ENCODE results near the gene NRG3. TPM values are rescaled to one million over a fixed set of nuclear protein-coding genes. Genes with fewer than 3 reads are reported as not detected.

Gene NRG3
- total and polyA plus RNA-seq, 5 donors: 0.23 to 3.4 (median 1.4) TPM

- Histone ChIP-seq H3K4me3 (ENCODE audit: low read length) (no peak overlapping the region), H3K9me3 (ENCODE audit: control insufficient read depth, low read length) (no peaks in the 10 kb centered on the region), H3K4me1 (ENCODE audit: control insufficient read depth, insufficient read depth, low read length) (peaks cover 2% of the 10 kb centered on the region), H3K27me3 (ENCODE audit: control insufficient read depth, insufficient read depth) (no peaks in the 10 kb centered on the region), H3K27ac (ENCODE audit: low read length) (no peak overlapping the region)
- intact Hi-C loops (cut with DNase I): no loop called here
- ATAC-seq (no peak), DNase-seq (no peak)
- 33% methylated on average over 1 of the region's 1 CpG for WGBS
Measured at GRCh38 chr10:82572744-82573143, 697.8 kb downstream of the NRG3 start.

- no peaks in the 10 kb centered on the region for H3K27me3 ChIP-seq (ENCODE audit: control insufficient read depth, insufficient read depth)
- intact Hi-C loops (cut with DNase I): no loop called here
- DNase-seq: no peak
- WGBS: 38% methylated on average over 2 of the region's 2 CpGs
- no peak overlapping the region for H3K4me3 ChIP-seq (ENCODE audit: low read length)
- peaks cover 2% of the 10 kb centered on the region for H3K4me1 ChIP-seq (ENCODE audit: control insufficient read depth, insufficient read depth, low read length)
- no peaks in the 10 kb centered on the region for H3K9me3 ChIP-seq (ENCODE audit: control insufficient read depth, low read length)
- no peak overlapping the region for H3K27ac ChIP-seq (ENCODE audit: low read length)
- no peak for ATAC-seq
Measured at GRCh38 chr10:82574081-82574480, 699.1 kb downstream of the NRG3 start.

GRCh38 chr10:82575318-82575717 is 700.3 kb downstream of the NRG3 start:
- H3K27ac ChIP-seq (ENCODE audit: low read length): no peak overlapping the region
- peaks cover 2% of the 10 kb centered on the region for H3K4me1 ChIP-seq (ENCODE audit: control insufficient read depth, insufficient read depth, low read length)
- intact Hi-C loops (cut with DNase I): no loop called here
- ATAC-seq: no peak
- H3K4me3 ChIP-seq (ENCODE audit: low read length): no peak overlapping the region
- H3K9me3 ChIP-seq (ENCODE audit: control insufficient read depth, low read length): no peaks in the 10 kb centered on the region
- 69% methylated on average over 3 of the region's 3 CpGs for WGBS
- no peaks in the 10 kb centered on the region for H3K27me3 ChIP-seq (ENCODE audit: control insufficient read depth, insufficient read depth)
- DNase-seq: no peak

DNA sequence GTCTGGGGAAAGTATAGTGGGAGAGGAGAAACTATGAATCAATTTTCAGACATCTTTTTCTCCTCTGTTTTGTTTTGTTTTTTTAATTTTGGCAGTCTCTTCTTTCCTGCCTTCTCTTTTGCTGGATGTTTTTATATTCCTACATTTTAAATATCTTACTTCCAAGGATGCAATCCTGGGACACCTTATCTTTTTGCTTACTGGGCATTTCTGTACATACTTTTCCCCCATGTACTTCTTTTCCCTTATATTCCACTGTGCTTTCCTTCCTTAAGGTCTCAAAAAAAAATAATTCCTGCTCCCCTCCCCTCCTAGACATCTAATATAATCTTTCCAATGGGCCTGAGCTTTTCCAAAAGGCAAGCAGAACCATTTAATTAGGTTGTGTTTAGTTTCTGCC is 701.1 kb downstream of the NRG3 start:
- ATAC-seq (no peak), DNase-seq (no peak)
- H3K9me3 ChIP-seq (ENCODE audit: control insufficient read depth, low read length): no peaks in the 10 kb centered on the region
- H3K27ac ChIP-seq (ENCODE audit: low read length): no peak overlapping the region
- intact Hi-C loops (cut with DNase I): no loop called here
- H3K27me3 ChIP-seq (ENCODE audit: control insufficient read depth, insufficient read depth): no peaks in the 10 kb centered on the region
- H3K4me3 ChIP-seq (ENCODE audit: low read length): no peak overlapping the region
- peaks cover 2% of the 10 kb centered on the region for H3K4me1 ChIP-seq (ENCODE audit: control insufficient read depth, insufficient read depth, low read length)

DNA sequence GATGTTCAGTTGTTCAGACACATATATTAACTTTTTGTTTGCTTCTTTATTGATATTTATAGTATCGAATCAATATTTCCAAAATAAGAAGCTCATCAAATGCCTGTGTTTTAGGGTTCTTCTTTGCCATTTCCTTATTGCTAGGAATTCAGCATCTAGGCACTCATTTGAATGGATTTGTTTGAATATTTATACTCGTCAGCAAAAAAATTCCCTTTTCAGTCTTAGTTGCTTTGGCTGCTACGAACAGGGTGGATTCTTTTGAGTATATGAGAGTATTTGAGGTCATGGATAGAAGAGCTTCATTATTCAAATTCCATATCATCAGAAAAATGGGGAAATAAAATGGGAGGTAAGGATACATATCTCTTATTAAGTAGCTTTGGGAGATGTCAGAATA is 706.9 kb downstream of the NRG3 start:
- 74% methylated on average over 3 of the region's 3 CpGs for WGBS
- intact Hi-C loops (cut with DNase I): no loop called here
- no peaks in the 10 kb centered on the region for H3K27me3 ChIP-seq (ENCODE audit: control insufficient read depth, insufficient read depth)
- no peak for DNase-seq
- no peak for ATAC-seq
- H3K4me3 ChIP-seq (ENCODE audit: low read length): no peak overlapping the region
- H3K9me3 ChIP-seq (ENCODE audit: control insufficient read depth, low read length): no peaks in the 10 kb centered on the region
- H3K4me1 ChIP-seq (ENCODE audit: control insufficient read depth, insufficient read depth, low read length): no peaks in the 10 kb centered on the region
- H3K27ac ChIP-seq (ENCODE audit: low read length): no peak overlapping the region

DNA sequence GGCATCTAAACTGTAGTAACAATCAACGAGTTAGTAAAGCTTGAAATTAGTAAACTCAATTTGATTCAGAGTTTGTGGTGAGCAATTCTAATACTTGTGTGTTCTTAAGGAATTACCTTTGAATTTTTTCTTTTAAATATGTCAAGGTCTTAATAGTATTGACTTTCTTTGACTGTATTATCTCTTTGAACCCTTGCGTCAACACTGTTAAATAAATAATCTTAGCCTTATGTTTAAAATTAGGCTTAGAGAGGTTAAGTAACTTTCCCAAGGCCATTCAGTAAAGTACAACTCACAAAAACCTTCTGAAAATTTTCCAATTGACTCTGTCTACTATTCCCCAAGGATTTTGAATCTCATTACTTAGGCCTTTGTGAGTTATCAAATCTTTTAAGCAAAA is 716.4 kb downstream of the NRG3 start:
- 46% methylated on average over 2 of the region's 2 CpGs for WGBS

DNA sequence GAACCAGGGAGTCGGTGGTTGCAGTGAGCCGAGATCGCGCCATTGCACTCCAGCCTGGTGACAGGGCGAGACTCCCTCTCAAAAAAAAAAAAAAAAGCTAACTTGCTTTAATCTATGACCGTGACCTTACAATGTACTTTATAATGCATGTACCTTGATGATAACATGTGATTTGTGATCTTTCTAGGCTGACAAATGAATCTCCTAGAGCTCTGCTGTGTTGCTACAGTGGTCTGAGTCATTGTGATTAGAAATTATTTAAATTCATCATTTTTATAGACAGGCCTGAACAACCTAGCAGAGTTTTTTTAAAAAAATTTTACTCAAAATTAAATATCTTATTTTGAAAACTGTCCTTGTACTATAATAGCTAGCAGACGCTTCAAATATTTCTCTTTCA is 722.8 kb downstream of the NRG3 start:
- ATAC-seq: no peak
- H3K4me1 ChIP-seq (ENCODE audit: control insufficient read depth, insufficient read depth, low read length): no peaks in the 10 kb centered on the region
- no peak for DNase-seq
- WGBS: 91% methylated on average over 7 of the region's 7 CpGs
- no peaks in the 10 kb centered on the region for H3K27me3 ChIP-seq (ENCODE audit: control insufficient read depth, insufficient read depth)
- intact Hi-C loops (cut with DNase I): no loop called here
- no peak overlapping the region for H3K27ac ChIP-seq (ENCODE audit: low read length)
- H3K9me3 ChIP-seq (ENCODE audit: control insufficient read depth, low read length): no peaks in the 10 kb centered on the region
- no peak overlapping the region for H3K4me3 ChIP-seq (ENCODE audit: low read length)

More for the DNA sequence above, 716.4 kb downstream of the NRG3 start:
- intact Hi-C loops (cut with DNase I): no loop called here
- DNase-seq: no peak
- no peaks in the 10 kb centered on the region for H3K9me3 ChIP-seq (ENCODE audit: control insufficient read depth, low read length)
- H3K27me3 ChIP-seq (ENCODE audit: control insufficient read depth, insufficient read depth): no peaks in the 10 kb centered on the region
- H3K4me3 ChIP-seq (ENCODE audit: low read length): no peak overlapping the region
- H3K27ac ChIP-seq (ENCODE audit: low read length): no peak overlapping the region
- H3K4me1 ChIP-seq (ENCODE audit: control insufficient read depth, insufficient read depth, low read length): no peaks in the 10 kb centered on the region
- no peak for ATAC-seq

DNA sequence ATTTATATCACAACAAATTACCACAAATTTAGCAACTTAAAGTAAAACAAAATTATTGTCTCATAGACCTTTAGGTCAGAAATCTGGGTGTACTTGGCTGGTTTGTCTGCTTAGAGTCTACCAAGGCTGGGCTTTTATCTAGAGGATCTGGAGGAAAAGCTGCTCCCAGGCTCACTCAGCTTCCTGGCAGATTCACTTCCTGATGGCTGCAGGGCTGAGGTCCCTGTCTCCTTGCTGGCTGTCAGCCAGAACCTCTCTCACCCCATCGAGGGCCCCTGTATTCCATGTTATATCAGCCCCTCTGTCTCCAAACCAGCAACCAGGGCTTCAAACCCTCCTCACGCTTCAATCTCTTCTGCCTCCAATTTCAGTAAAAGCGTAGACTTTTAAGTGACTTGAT is 734.9 kb downstream of the NRG3 start:
- intact Hi-C loops (cut with DNase I): no loop called here
- WGBS: 63% methylated on average over 3 of the region's 3 CpGs
- H3K27ac ChIP-seq (ENCODE audit: low read length): no peak overlapping the region
- H3K9me3 ChIP-seq (ENCODE audit: control insufficient read depth, low read length): no peaks in the 10 kb centered on the region
- H3K27me3 ChIP-seq (ENCODE audit: control insufficient read depth, insufficient read depth): no peaks in the 10 kb centered on the region
- DNase-seq (peak in 1 of 3 donors; percentile 27), ATAC-seq (no peak)
- no peak overlapping the region for H3K4me3 ChIP-seq (ENCODE audit: low read length)
- no peaks in the 10 kb centered on the region for H3K4me1 ChIP-seq (ENCODE audit: control insufficient read depth, insufficient read depth, low read length)

DNA sequence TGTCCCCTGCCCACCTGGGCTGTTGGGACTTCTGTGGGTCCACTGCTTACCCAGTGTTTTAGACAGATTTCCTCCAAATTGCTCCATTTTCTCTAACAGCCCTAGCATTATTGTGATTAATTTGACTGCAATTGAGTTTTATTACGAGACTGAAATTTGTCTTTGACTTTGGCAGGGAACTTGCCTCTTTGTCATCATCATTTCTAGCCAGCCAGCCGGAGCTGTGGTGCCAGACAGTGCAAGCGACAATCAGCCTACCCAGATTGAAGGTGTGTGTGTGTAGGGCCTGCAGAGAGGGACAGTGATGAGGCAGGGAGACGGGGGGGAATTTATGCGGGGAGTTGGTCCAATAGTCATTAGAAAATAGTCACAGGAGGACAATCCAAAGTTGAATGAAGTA is 743.0 kb downstream of the NRG3 start:
- H3K27me3 ChIP-seq (ENCODE audit: control insufficient read depth, insufficient read depth): no peaks in the 10 kb centered on the region
- no peaks in the 10 kb centered on the region for H3K4me1 ChIP-seq (ENCODE audit: control insufficient read depth, insufficient read depth, low read length)
- ATAC-seq (no peak), DNase-seq (no peak)
- no peaks in the 10 kb centered on the region for H3K9me3 ChIP-seq (ENCODE audit: control insufficient read depth, low read length)
- no peak overlapping the region for H3K27ac ChIP-seq (ENCODE audit: low read length)
- H3K4me3 ChIP-seq (ENCODE audit: low read length): no peak overlapping the region
- intact Hi-C loops (cut with DNase I): no loop called here
- 78% methylated on average over 5 of the region's 5 CpGs for WGBS

DNA sequence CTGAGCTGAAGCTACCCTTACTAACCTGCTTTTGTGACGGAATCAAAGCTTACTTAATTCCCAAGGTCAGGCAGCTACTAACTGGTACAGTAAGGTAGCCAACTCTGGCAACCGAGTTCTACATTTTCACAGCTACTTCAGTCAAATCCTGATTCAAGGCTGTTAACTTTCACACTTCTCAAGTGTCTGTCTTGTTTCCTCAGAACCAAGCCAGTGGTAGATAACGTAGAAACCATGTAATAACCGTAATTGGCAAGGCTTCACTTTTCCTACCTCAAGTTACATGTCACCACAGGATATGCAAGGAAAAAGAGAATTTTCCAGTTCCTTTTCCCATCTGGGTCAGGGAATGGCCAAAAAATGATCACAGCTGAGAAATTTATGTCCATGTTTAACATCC is 746.7 kb downstream of the NRG3 start:
- ATAC-seq (no peak), DNase-seq (no peak)
- WGBS: 49% methylated on average over 4 of the region's 4 CpGs

DNA sequence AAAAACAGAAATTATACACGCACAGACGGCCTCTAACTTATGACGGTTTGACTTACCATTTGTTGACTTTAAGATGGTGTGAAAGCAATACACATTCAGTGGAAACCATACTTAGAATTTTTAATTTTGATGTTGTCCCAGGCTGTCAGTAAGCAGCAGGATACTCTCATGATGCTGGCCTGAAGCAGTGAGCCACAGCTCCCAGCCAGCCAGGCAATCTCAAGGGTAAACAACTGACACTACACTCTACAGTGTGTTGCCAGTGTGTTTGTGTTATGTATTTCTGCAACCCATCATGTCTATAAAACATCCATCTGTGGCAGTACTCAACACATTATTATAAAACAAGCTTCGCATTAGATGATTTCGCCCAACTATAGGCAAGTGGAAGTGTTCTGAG is 747.5 kb downstream of the NRG3 start:
- DNase-seq (no peak), ATAC-seq (no peak)
- Histone ChIP-seq H3K4me1 (ENCODE audit: control insufficient read depth, insufficient read depth, low read length) (no peaks in the 10 kb centered on the region), H3K9me3 (ENCODE audit: control insufficient read depth, low read length) (no peaks in the 10 kb centered on the region), H3K4me3 (ENCODE audit: low read length) (no peak overlapping the region), H3K27ac (ENCODE audit: low read length) (no peak overlapping the region), H3K27me3 (ENCODE audit: control insufficient read depth, insufficient read depth) (no peaks in the 10 kb centered on the region)
- WGBS: 83% methylated on average over 5 of the region's 5 CpGs
- intact Hi-C loops (cut with DNase I): no loop called here

More for the DNA sequence above, 746.7 kb downstream of the NRG3 start:
- Histone ChIP-seq H3K9me3 (ENCODE audit: control insufficient read depth, low read length) (no peaks in the 10 kb centered on the region), H3K4me1 (ENCODE audit: control insufficient read depth, insufficient read depth, low read length) (no peaks in the 10 kb centered on the region), H3K27ac (ENCODE audit: low read length) (no peak overlapping the region), H3K27me3 (ENCODE audit: control insufficient read depth, insufficient read depth) (no peaks in the 10 kb centered on the region), H3K4me3 (ENCODE audit: low read length) (no peak overlapping the region)
- intact Hi-C loops (cut with DNase I): no loop called here

- Histone ChIP-seq H3K4me1 (ENCODE audit: control insufficient read depth, insufficient read depth, low read length) (no peaks in the 10 kb centered on the region), H3K9me3 (ENCODE audit: control insufficient read depth, low read length) (no peaks in the 10 kb centered on the region), H3K27ac (ENCODE audit: low read length) (no peak overlapping the region), H3K4me3 (ENCODE audit: low read length) (no peak overlapping the region), H3K27me3 (ENCODE audit: control insufficient read depth, insufficient read depth) (no peaks in the 10 kb centered on the region)
- intact Hi-C loops (cut with DNase I): no loop called here
- ATAC-seq (no peak), DNase-seq (no peak)
Measured at GRCh38 chr10:82625512-82626189, 750.7 kb downstream of the NRG3 start.
